ENCODE results near the gene HIVEP2. TPM values are rescaled to one million over a fixed set of nuclear protein-coding genes. Genes with fewer than 3 reads are reported as not detected.

The HIVEP2 gene
- total and polyA plus RNA-seq, 2 of the 4 experiments (the other 2 are of a cell fraction) = 4.3 to 11.3 TPM

DNA sequence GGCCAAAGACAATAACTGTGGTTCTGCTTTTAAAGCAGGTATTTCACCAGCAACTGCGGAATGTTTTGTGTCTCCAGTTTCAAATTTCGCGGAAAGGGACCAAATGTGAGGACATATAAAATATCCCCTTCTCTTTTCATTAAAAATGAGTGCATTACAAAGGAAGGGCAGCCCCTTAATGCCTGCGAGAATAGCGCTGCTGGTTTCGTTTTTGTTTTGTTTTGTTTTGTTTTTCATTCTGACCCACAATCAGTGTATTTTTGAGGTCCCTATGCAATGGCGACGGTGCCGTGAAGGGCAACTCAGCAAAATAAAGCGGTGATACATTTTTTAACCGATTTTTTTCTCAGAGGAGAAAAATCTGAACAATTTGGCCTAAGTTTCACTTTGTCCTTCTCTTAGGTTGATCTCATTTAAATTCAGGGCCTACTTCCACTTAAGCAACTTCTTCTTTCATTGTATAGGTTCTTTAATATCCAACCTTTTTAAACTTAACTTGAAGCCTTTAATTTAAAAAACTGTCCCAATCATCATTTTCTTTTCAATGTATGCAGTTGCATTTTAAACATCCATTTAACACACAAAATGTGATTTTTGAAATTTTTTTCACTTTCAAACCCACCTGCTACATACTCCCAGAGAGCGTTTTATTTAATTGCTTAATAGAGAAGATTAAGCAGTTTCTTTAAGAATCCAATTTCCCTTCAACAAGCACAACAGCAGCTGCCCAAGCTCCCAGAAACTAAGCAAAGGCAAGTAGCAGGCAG lies 2.9 kb upstream of the HIVEP2 start:
- 30% methylated on average over 5 of the region's 12 CpGs; no CpG with 5 or more reads in 1 of the 2 experiments for WGBS, 2 experiments (ENCODE audit: extremely low coverage in 2 of 2, insufficient read length in 1 of 2)
- H3K56ac ChIP-seq (ENCODE audit: extremely low read depth, insufficient read depth, low read length) = peak overlapping the region; percentile 62; the same call in 1 of the 2 replicates

More for the DNA sequence above, 2.9 kb upstream of the HIVEP2 start:
- H2BK5ac ChIP-seq (ENCODE audit: low read depth, low read length, poor library complexity, severe bottlenecking) = peak overlapping the region; percentile 15
- H3K27ac ChIP-seq (ENCODE audit: insufficient read depth, low read length) = peak overlapping the region; percentile 26
- H3K27me3 ChIP-seq (ENCODE audit: control insufficient read depth, insufficient read depth, low read length) = no peaks in the 10 kb centered on the region
- no peak for ATAC-seq (ENCODE audit: low read depth)
- dilution Hi-C loops (cut with HindIII; ENCODE audit: low sequenced_read_pairs, unreplicated experiment) (no loop called here), intact Hi-C loops (cut with micrococcal nuclease) (loop anchor here (1.0 to 5.0 kb wide), 5 partner anchors 79 to 479 kb away; partner anchors contain the start of gene AIG1), in situ Hi-C loops (cut with MboI; ENCODE audit: low sequenced_read_pairs) (no loop called here)
- no peak overlapping the region for H2BK15ac ChIP-seq (ENCODE audit: low read depth, low read length)
- TF ChIP-seq MXI1 (IDR thresholded peaks at IDR 0.05; ENCODE audit: borderline replicate concordance, low read depth, low read length) (no peak), MAFK (IDR thresholded peaks at IDR 0.05; ENCODE audit: low read depth, low read length) (0 out of 2 replicates have a peak, but pooled peaks have one; percentile 9), BHLHE40 (IDR thresholded peaks at IDR 0.05; ENCODE audit: low read depth, low read length) (no peak)
- H3K4me1 ChIP-seq (ENCODE audit: control insufficient read depth, insufficient read depth, low read length) = peaks cover 3% of the 10 kb centered on the region
- no peak overlapping the region for H3K14ac ChIP-seq (replicated peaks; ENCODE audit: low read depth, low read length)
- H2BK20ac ChIP-seq (ENCODE audit: low read depth, low read length) = peak overlapping the region; percentile 27; the same call in 1 of the 2 replicates
- BruUV-seq (replicated peaks) = no TSS peak
- no peak overlapping the region for H4K91ac ChIP-seq (ENCODE audit: insufficient read depth, low read depth, low read length)
- peak overlapping the region; percentile 2; the same call in 1 of the 2 replicates for H4K5ac ChIP-seq (ENCODE audit: low read depth, low read length)
- H4K8ac ChIP-seq (ENCODE audit: low read depth in 2 of 2, low read length in 2 of 2) = peak overlapping the region in 1 of 2 experiments; percentile 18; a peak in 1 of 4 replicates
- peak overlapping the region; percentile 41; the same call in 1 of the 2 replicates for H2BK120ac ChIP-seq (ENCODE audit: low read depth, low read length)
- H4K20me1 ChIP-seq (ENCODE audit: insufficient read depth, low read length) = peaks cover 5% of the 10 kb centered on the region; the same call in 1 of the 2 replicates
- peak overlapping the region; percentile 96 for H2AFZ ChIP-seq (replicated peaks; ENCODE audit: low read length, poor library complexity)
- H3K9ac ChIP-seq (ENCODE audit: low read depth, low read length) = peak overlapping the region; percentile 62
- H3K4me2 ChIP-seq (ENCODE audit: low read depth, low read length) = peak overlapping the region; percentile 88
- H3K23ac ChIP-seq (ENCODE audit: low read depth, low read length) = peak overlapping the region; percentile 8; the same call in 1 of the 2 replicates
- no peaks in the 10 kb centered on the region for H3K9me1 ChIP-seq (ENCODE audit: insufficient read depth, low read length)
- POLR2A ChIA-PET (ENCODE audit: unreplicated experiment) = no interaction called here
- no peak for DNase-seq
- H3K9me3 ChIP-seq (ENCODE audit: control insufficient read depth, insufficient read depth, low read length) = no peaks in the 10 kb centered on the region
- H3K4me3 ChIP-seq (ENCODE audit: insufficient read depth, low read depth, low read length) = peak overlapping the region; percentile 74
- H3K36me3 ChIP-seq (ENCODE audit: control insufficient read depth, insufficient read depth, low read length) = no peaks in the 10 kb centered on the region
- H3K4ac ChIP-seq (ENCODE audit: low read depth, low read length) = peak overlapping the region; percentile 22; the same call in 1 of the 2 replicates
- H3K79me1 ChIP-seq (ENCODE audit: low read depth in 1 of 2, low read length in 2 of 2) = peaks cover 0 to 11% of the 10 kb centered on the region in 2 experiments; a peak in 2 of 4 replicates
- H2AK9ac ChIP-seq (replicated peaks; ENCODE audit: low read depth, low read length, poor library complexity) = no peak overlapping the region
- no peak overlapping the region for H2AK5ac ChIP-seq (ENCODE audit: low read depth, low read length)
- CTCF ChIA-PET = no interaction called here
- 0 out of 2 replicates have a peak overlapping the region, but pooled peaks have one; percentile 21 for H3K18ac ChIP-seq (ENCODE audit: low read depth, low read length)
